ENCODE results near the gene DEGS1. TPM values are rescaled to one million over a fixed set of nuclear protein-coding genes. Genes with fewer than 3 reads are reported as not detected.

DEGS1 gene
- total and polyA plus RNA-seq, 12 donors: 24.5 to 77.4 (median 48.2) TPM

DNA sequence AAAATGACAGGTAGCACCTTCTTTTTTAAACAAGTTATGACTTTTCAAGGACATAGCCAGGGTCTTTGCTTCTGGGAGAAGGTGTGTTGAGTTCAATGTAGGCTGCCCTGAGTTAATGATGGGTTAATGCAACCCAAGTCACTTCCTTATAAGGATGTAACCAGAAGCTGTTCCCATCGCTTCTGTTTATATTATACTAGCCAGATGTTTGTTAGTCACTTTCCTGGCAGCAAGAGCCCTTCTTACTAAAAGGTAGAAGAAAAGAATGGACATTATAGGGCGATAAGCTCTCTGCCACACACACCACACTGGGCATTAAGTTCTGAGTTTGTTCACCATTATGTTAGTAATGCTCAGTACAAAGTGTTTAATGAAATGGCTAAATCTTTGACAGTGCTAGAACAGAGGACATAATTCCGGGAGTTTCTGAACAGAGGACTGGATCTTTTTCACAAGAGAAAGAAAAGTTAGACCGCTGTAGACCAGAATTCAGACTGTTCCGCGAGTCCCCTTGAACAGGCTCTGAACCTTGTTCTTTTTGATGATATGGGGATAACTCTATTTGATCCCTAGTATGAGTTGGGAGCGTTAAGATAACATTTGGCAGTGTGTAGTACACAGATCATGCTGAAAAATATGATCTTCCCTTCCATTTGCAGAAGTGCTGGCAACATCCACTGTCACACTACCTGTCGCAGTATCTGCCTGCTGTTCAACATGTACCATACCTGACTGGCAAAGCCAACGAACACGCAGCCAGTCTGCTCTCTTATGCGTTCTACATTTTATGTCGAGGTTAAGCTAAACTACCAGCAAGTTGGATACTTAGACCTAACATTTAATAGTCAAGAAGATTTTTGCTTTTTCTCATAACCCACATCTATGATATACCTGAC, 41.0 kb downstream of the DEGS1 start:
- no peak for DNase-seq
- no peaks in the 10 kb centered on the region for H3K9me3 ChIP-seq (replicated peaks in 1 of 3)
- 68 to 77% (median 74%) methylated on average over 12 of the region's 12 CpGs for WGBS, 4 donors
- intact Hi-C loops (cut with DNase I): no loop called here
- no peak overlapping the region for H3K4me3 ChIP-seq
- no peaks in the 10 kb centered on the region for H3K27me3 ChIP-seq
- TF ChIP-seq, protein P1, sequence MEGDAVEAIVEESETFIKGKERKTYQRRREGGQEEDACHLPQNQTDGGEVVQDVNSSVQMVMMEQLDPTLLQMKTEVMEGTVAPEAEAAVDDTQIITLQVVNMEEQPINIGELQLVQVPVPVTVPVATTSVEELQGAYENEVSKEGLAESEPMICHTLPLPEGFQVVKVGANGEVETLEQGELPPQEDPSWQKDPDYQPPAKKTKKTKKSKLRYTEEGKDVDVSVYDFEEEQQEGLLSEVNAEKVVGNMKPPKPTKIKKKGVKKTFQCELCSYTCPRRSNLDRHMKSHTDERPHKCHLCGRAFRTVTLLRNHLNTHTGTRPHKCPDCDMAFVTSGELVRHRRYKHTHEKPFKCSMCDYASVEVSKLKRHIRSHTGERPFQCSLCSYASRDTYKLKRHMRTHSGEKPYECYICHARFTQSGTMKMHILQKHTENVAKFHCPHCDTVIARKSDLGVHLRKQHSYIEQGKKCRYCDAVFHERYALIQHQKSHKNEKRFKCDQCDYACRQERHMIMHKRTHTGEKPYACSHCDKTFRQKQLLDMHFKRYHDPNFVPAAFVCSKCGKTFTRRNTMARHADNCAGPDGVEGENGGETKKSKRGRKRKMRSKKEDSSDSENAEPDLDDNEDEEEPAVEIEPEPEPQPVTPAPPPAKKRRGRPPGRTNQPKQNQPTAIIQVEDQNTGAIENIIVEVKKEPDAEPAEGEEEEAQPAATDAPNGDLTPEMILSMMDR (IDR thresholded peaks at IDR 0.05): no peak
- no peak for TF ChIP-seq POLR2A (IDR thresholded peaks at IDR 0.05)
- peaks cover 0 to 23% of the 10 kb centered on the region in 2 donors for H3K36me3 ChIP-seq (replicated peaks in 1 of 2)
- H3K27ac ChIP-seq: no peak overlapping the region
- no peaks in the 10 kb centered on the region for H3K4me1 ChIP-seq (replicated peaks in 1 of 2)

DNA sequence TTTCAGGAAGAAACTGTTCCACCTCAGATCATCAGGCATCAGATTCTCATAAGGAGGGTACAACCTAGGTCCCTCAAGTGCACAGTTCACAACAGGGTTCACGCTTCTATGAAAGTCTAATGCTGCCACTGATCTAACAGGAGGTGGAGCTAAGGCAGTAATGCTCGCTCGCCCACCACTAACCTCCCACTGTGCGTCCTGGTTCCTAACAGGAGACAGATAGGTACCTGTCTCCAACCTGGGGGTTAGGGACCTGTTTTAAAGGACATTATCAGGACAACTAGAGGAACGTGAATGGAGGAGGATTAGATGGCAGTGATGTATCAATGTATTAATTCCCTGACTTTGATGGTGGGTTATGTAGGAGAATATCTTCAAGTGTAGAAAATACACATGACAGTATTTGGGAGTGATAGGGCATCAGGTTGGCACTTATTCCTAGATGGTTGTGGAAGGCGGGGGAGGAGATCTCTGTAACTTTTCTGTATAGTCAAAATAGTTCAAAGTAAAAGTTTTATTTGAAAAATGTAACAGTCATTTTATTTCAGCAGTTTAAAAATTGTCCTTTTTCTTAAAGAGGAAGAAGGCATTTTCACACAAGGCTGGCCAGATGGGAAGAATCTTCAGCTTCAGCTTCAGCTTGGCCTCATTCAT, 43.9 kb downstream of the DEGS1 start:
- peaks cover 0 to 45% of the 10 kb centered on the region in 2 donors for H3K36me3 ChIP-seq (replicated peaks in 1 of 2)
- 91 to 94% (median 93%) methylated on average over 6 of the region's 6 CpGs for WGBS, 4 donors

DNA sequence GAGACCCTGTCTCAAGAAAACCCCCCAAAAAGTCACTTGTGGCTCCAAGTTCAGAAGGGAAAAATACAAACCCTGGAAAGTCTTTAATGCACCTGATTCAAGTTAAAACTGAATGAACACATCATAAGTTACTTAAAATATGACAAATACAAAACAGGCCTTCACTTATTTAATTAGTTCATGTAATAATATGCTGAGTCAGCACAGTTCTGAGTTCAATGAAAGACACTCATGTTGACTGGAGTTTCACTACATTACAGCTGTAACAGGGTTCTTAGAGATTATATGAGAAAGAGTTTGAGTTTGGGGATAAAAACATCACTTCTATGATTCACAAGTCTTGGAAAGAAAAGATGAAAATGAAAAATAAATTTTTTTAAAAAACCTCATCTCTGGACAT, 51.0 kb downstream of the DEGS1 start:
- Histone ChIP-seq H3K9me3 (replicated peaks in 1 of 3) (no peaks in the 10 kb centered on the region), H3K4me1 (replicated peaks in 1 of 2) (no peaks in the 10 kb centered on the region), H3K4me3 (no peak overlapping the region), H3K36me3 (replicated peaks in 1 of 2) (peaks cover 0 to 32% of the 10 kb centered on the region in 2 donors), H3K27ac (no peak overlapping the region), H3K27me3 (no peaks in the 10 kb centered on the region)
- DNase-seq: no peak
- TF ChIP-seq, protein P1 (IDR thresholded peaks at IDR 0.05): no peak
- no peak for TF ChIP-seq POLR2A (IDR thresholded peaks at IDR 0.05)
- intact Hi-C loops (cut with DNase I): no loop called here

More for the DNA sequence above, 43.9 kb downstream of the DEGS1 start:
- no peak for TF ChIP-seq POLR2A (IDR thresholded peaks at IDR 0.05)
- TF ChIP-seq, protein P1 (IDR thresholded peaks at IDR 0.05): no peak
- no peak overlapping the region for H3K4me3 ChIP-seq
- DNase-seq: no peak
- intact Hi-C loops (cut with DNase I): no loop called here
- H3K27me3 ChIP-seq: no peaks in the 10 kb centered on the region
- no peaks in the 10 kb centered on the region for H3K9me3 ChIP-seq (replicated peaks in 1 of 3)
- no peaks in the 10 kb centered on the region for H3K4me1 ChIP-seq (replicated peaks in 1 of 2)
- no peak overlapping the region for H3K27ac ChIP-seq

DNA sequence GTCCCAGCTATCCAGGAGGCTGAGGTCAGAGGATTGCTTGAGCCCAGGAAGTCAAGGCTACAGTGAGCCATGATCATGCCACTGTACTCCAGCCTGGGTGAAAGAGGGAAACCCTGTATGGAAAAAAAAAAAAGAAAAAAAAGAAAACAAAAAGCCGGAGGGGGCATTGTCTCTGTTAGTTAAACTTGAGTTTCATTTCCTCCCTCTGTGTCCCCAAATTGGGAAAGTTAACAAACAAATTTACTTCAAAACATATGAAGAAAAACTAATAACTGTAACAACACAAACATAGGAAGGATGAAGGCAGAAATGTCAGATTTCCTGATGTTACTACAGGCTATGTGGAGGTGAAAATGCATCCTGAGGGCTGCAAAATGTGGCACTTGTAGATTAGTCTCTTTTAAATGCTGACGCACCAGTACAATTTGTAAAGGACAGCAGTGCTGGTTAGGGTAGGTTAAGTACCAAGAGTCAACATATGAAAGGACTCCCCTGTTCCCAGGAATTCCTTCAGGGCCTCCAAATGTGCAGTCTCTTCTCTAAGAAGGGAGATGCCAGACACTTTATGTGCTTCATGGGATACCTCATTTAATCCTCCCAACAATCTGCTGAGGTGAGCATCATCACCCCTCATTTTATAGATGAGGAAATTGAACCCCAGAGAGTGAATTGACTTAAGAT, 52.9 kb downstream of the DEGS1 start:
- TF ChIP-seq, protein P1 (IDR thresholded peaks at IDR 0.05): no peak
- TF ChIP-seq POLR2A (IDR thresholded peaks at IDR 0.05): no peak
- DNase-seq: no peak
- Histone ChIP-seq H3K4me1 (replicated peaks in 1 of 2) (no peaks in the 10 kb centered on the region), H3K4me3 (no peak overlapping the region), H3K9me3 (replicated peaks in 1 of 3) (no peaks in the 10 kb centered on the region), H3K27me3 (no peaks in the 10 kb centered on the region), H3K36me3 (replicated peaks in 1 of 2) (peaks cover 0 to 19% of the 10 kb centered on the region in 2 donors), H3K27ac (no peak overlapping the region)
- WGBS, 4 donors: 68 to 86% (median 74%) methylated on average over 2 of the region's 2 CpGs
- intact Hi-C loops (cut with DNase I): no loop called here
